ENCODE measurements around the gene ARPC4.

The ARPC4 gene

GRCh38 chr3:9797196-9797945 is 4.5 kb downstream of the ARPC4 start:
- Histone ChIP-seq H3K9me3 (ENCODE audit: severe bottlenecking) (no peaks in the 10 kb centered on the region), H3K36me3 (peaks cover 54% of the 10 kb centered on the region), H3K4me3 (ENCODE audit: low read depth, low read length) (no peak overlapping the region), H3K27me3 (ENCODE audit: insufficient read depth, low read depth, severe bottlenecking) (no peaks in the 10 kb centered on the region), H3K27ac (no peak overlapping the region)
- TF ChIP-seq, protein P1, sequence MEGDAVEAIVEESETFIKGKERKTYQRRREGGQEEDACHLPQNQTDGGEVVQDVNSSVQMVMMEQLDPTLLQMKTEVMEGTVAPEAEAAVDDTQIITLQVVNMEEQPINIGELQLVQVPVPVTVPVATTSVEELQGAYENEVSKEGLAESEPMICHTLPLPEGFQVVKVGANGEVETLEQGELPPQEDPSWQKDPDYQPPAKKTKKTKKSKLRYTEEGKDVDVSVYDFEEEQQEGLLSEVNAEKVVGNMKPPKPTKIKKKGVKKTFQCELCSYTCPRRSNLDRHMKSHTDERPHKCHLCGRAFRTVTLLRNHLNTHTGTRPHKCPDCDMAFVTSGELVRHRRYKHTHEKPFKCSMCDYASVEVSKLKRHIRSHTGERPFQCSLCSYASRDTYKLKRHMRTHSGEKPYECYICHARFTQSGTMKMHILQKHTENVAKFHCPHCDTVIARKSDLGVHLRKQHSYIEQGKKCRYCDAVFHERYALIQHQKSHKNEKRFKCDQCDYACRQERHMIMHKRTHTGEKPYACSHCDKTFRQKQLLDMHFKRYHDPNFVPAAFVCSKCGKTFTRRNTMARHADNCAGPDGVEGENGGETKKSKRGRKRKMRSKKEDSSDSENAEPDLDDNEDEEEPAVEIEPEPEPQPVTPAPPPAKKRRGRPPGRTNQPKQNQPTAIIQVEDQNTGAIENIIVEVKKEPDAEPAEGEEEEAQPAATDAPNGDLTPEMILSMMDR (IDR thresholded peaks at IDR 0.05; ENCODE audit: low read depth, low read length), result no peak
- DNase-seq, result no peak

DNA sequence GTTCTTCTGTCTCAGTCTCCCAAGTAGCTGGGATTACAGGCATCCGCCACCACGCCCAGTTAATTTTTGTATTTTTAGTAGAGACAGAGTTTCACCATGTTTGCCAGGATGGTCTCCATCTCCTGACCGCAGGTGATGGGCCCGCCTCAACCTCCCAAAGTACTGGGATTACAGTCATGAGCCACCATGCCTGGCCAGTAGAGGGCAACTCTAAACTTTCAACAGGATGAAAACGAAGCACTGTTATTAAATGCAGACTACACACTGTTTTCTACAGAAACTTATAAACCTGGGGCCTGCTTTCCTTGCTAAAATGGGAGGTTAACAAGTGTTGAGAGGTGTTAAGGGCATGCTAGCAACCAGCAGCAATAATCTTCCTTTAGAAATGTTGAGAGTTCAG is 7.6 kb downstream of the ARPC4 start:
- peaks cover 79% of the 10 kb centered on the region for H3K36me3 ChIP-seq

DNA sequence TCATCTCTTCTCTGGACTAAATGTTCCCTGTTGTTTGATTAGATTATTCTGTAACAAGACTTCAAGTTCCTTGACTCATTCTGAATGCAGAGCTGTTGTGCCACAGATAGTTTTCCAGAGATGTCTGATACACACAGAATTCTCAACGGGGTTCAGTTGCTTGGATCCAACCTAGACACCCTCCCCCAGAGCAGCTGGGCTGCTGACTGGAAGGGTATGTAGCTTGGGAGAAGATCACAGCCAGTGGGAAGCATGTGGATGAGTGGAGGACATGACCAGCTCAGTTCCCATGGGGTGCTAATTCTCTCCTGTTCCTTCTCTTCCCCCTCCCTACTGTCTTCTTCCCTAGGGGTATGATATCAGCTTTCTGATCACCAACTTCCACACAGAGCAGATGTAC is 10.6 kb downstream of the ARPC4 start:
- TF ChIP-seq, protein P1 (IDR thresholded peaks at IDR 0.05; ENCODE audit: low read depth, low read length), result no peak
- peaks cover 70% of the 10 kb centered on the region for H3K36me3 ChIP-seq
- no peaks in the 10 kb centered on the region for H3K27me3 ChIP-seq (ENCODE audit: insufficient read depth, low read depth, severe bottlenecking)
- H3K4me3 ChIP-seq (ENCODE audit: low read depth, low read length), result no peak overlapping the region
- no peak overlapping the region for H3K27ac ChIP-seq
- no peaks in the 10 kb centered on the region for H3K9me3 ChIP-seq (ENCODE audit: severe bottlenecking)
- DNase-seq, result no peak

More for the DNA sequence above, 7.6 kb downstream of the ARPC4 start:
- Histone ChIP-seq H3K27ac (no peak overlapping the region), H3K4me3 (ENCODE audit: low read depth, low read length) (no peak overlapping the region), H3K27me3 (ENCODE audit: insufficient read depth, low read depth, severe bottlenecking) (no peaks in the 10 kb centered on the region), H3K9me3 (ENCODE audit: severe bottlenecking) (no peaks in the 10 kb centered on the region)
- TF ChIP-seq, protein P1 (IDR thresholded peaks at IDR 0.05; ENCODE audit: low read depth, low read length), result peak; percentile 47
- DNase-seq, result no peak

GRCh38 chr3:9804996-9805395 is 12.1 kb downstream of the ARPC4 start:
- Histone ChIP-seq H3K4me3 (ENCODE audit: low read depth, low read length) (no peak overlapping the region), H3K27me3 (ENCODE audit: insufficient read depth, low read depth, severe bottlenecking) (no peaks in the 10 kb centered on the region), H3K36me3 (peaks cover 55% of the 10 kb centered on the region), H3K27ac (no peak overlapping the region), H3K9me3 (ENCODE audit: severe bottlenecking) (no peaks in the 10 kb centered on the region)
- DNase-seq, result no peak
- TF ChIP-seq, protein P1 (IDR thresholded peaks at IDR 0.05; ENCODE audit: low read depth, low read length), result no peak

DNA sequence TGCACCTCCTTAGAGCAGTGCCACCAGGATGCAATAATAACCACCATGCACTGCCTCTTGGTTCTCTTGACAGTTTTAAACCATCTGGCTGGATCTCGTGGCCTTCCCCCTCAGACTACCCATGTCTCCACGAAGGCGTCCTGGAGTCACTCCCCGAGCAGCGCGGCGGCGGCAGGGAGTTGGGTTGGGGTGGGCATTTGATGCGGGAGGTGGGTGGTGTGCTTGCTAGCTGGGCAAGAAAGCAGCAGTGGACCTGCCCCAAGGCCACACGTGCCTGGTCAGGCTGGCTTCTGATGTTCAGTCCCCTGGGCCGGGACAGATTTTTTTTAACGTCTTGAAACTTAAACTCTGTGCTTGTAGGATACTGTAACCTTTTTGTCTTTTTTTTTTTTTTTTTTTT is 13.3 kb downstream of the ARPC4 start:
- TF ChIP-seq, protein P1 (IDR thresholded peaks at IDR 0.05; ENCODE audit: low read depth, low read length), result no peak
- Histone ChIP-seq H3K27ac (no peak overlapping the region), H3K4me3 (ENCODE audit: low read depth, low read length) (no peak overlapping the region), H3K9me3 (ENCODE audit: severe bottlenecking) (no peaks in the 10 kb centered on the region), H3K27me3 (ENCODE audit: insufficient read depth, low read depth, severe bottlenecking) (no peaks in the 10 kb centered on the region), H3K36me3 (peaks cover 45% of the 10 kb centered on the region)
- DNase-seq, result no peak
